HFF-Myc (cell line): ENCODE results near the gene AKT3.

Experiments
- DNase-seq: peaks from one replicate; pipeline ENCODE4 v3.0.0-alpha.2; 2011; ENCODE audit warnings: low read depth; ENCODE audit errors: extremely low read depth
- H3K4me3 ChIP-seq: replicated peaks from 2 replicates; pipeline ENCODE4 v1.5.1; 2011; ENCODE audit warnings: low read depth, mild to moderate bottlenecking, control low read depth, low read length
- CTCF ChIP-seq: IDR thresholded peaks from 2 replicates; pipeline ENCODE4 v1.5.1; 2012; ENCODE audit warnings: mild to moderate bottlenecking, low read depth, low read length, control low read depth; ENCODE audit errors: missing control alignments

Gene AKT3

DNA sequence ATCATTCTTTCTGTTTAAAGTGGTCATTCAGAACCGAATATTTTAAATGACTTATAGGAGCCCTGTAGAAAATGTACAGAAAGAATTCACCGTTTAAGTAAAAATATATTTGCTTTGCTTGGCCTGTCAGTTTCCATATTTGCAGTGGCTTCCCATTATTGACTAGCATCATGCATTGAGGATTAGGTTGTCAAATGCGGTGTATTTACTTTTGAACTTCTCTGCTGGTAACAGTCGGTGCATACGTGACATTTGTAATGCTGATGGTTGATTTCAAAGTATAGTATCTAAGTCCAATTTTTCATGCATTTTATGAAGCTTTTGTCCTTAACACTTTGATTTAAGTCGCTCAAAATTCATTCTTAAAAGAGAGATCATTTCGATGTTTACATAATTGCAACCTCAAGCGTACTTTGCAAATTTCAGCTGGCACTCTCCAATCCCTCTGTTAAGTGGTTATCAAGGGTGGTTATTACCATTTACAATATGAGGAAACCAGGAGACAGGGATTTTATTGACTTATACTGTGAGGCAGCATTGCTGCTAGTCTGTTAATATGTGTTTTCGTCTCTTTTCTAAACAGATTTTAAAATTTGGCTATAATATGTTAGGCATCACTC is 392.6 kb downstream of the AKT3 start:
- TF ChIP-seq CTCF, result no peak
- no peak overlapping the region for H3K4me3 ChIP-seq
- no peak for DNase-seq

DNA sequence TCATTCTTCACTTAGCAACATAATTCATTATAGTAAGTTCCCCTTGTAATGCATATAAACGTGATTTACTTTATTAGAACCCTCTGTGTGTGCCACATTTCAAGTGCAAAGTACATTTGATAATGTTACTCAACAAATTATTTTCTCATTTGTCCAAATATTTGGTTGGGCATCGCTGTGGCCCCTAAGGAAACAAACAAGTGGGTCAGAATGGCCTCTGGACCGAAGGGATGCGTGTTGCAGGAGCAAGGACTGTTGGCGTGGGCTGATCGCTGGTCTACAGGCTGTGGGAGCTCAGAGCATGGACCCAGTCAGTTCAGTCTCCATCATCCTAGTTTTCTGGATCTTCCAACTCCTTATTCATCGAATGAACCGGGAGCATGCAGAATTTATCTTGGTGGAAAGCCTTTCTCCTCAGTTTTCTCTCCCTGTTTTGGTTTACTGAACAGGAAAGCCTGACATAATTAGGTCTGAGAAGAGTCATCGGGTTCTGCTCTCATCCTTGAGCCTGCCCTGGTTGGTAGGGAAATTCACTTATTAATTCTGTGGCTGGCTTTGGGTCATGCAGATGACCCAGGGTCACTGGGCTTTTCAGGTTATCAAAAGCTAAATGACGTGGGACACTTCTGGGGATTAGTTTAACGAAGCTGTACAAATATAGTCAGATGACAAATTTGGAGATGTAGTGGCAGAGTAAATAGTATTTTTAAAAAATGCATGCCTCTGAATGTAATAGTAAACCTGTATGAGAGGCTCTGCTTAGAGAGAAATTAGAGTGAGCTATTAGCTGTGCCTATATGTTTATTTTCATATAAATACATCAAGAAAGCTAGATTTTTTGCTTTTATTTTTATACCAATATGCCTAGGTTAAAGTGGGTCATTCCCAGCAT is 394.0 kb downstream of the AKT3 start:
- H3K4me3 ChIP-seq, result no peak overlapping the region
- TF ChIP-seq CTCF, result no peak
- DNase-seq, result no peak

- DNase-seq, result no peak
- H3K4me3 ChIP-seq, result no peak overlapping the region
- TF ChIP-seq CTCF, result no peak
Observed at GRCh38 chr1:243454328-243454997, 395.6 kb downstream of the AKT3 start.

DNA sequence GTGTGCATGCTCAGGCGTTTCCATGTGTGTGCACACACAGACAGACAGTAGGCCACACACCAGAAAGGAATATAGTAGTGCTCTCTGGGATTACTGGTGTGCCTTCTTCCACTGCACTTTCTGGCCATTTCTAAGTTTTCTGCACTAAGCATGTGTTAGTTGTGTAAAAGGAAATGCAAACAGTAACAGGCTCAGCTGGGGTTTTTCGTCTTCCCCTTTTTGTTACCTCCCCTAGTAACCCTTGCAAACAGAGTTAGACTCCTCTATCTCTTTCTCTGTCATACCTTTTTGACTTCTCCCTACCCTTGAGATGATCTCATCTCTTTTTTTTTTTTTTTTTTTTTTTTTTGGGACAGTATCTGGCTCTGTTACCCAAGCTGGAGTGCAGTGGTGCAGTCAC is 398.0 kb downstream of the AKT3 start:
- no peak for DNase-seq
- TF ChIP-seq CTCF, result no peak
- H3K4me3 ChIP-seq, result no peak overlapping the region

GRCh38 chr1:243449373-243449772 is 400.7 kb downstream of the AKT3 start:
- TF ChIP-seq CTCF, result no peak
- H3K4me3 ChIP-seq, result no peak overlapping the region
- DNase-seq, result no peak

GRCh38 chr1:243447844-243448243 is 402.2 kb downstream of the AKT3 start:
- DNase-seq, result no peak
- no peak for TF ChIP-seq CTCF
- no peak overlapping the region for H3K4me3 ChIP-seq
